ENCODE data around the gene KRTAP5-9. TPM values are rescaled to one million over a fixed set of nuclear protein-coding genes. Genes with fewer than 3 reads are reported as not detected.

The KRTAP5-9 gene
- total and polyA plus RNA-seq, 2 experiments from 2014 or later = 0.24 TPM; not detected in 1

DNA sequence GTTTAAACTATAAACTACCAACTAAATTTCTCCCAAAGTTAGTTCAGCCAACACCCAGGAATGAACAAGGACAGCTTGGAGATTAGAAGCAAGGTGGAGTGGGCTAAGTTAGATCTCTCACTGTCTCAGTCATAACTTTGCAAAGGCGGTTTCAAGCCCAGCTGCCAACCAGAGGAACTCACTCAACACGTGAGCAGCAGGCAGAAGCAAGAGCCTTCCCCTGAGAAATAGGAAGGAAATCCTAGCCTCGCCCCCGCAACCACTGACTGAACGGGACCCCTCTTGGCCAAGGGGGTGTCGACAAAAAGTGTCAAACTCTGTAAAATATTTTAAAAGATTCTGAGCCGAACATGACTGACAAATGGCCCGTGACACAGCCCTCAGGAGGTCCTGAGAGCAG, 4.4 kb upstream of the KRTAP5-9 start:
- no peak overlapping the region for H3K4me3 ChIP-seq
- H3K4me2 ChIP-seq = no peak overlapping the region
- H3K27ac Mint-ChIP-seq = no peak overlapping the region

More for the DNA sequence above, 4.4 kb upstream of the KRTAP5-9 start:
- H3K36me3 Mint-ChIP-seq (ENCODE audit: low read depth) = peaks cover 16% of the 10 kb centered on the region; the same call in 2 of the 3 replicates
- Histone ChIP-seq H3K27ac (ENCODE audit: low read depth) (no peak overlapping the region), H3K9me2 (ENCODE audit: insufficient read depth) (peaks cover 6% of the 10 kb centered on the region; the same call in 1 of the 2 replicates), H3F3A (replicated peaks; ENCODE audit: low read depth) (no peaks in the 10 kb centered on the region), H3K36me3 (ENCODE audit: insufficient read depth) (no peaks in the 10 kb centered on the region), H3K4me1 (ENCODE audit: insufficient read depth) (peaks cover 10% of the 10 kb centered on the region; the same call in 1 of the 2 replicates), H4K20me1 (replicated peaks; ENCODE audit: insufficient read depth) (no peaks in the 10 kb centered on the region), H3K27me3 (ENCODE audit: insufficient read depth) (no peaks in the 10 kb centered on the region), H2AFZ (no peak overlapping the region), H3K79me2 (replicated peaks; ENCODE audit: insufficient read depth) (no peaks in the 10 kb centered on the region)
- no peak overlapping the region for H3K4me3 Mint-ChIP-seq
- peaks cover 12% of the 10 kb centered on the region for H3K4me1 Mint-ChIP-seq
- TF ChIP-seq, protein P1, sequence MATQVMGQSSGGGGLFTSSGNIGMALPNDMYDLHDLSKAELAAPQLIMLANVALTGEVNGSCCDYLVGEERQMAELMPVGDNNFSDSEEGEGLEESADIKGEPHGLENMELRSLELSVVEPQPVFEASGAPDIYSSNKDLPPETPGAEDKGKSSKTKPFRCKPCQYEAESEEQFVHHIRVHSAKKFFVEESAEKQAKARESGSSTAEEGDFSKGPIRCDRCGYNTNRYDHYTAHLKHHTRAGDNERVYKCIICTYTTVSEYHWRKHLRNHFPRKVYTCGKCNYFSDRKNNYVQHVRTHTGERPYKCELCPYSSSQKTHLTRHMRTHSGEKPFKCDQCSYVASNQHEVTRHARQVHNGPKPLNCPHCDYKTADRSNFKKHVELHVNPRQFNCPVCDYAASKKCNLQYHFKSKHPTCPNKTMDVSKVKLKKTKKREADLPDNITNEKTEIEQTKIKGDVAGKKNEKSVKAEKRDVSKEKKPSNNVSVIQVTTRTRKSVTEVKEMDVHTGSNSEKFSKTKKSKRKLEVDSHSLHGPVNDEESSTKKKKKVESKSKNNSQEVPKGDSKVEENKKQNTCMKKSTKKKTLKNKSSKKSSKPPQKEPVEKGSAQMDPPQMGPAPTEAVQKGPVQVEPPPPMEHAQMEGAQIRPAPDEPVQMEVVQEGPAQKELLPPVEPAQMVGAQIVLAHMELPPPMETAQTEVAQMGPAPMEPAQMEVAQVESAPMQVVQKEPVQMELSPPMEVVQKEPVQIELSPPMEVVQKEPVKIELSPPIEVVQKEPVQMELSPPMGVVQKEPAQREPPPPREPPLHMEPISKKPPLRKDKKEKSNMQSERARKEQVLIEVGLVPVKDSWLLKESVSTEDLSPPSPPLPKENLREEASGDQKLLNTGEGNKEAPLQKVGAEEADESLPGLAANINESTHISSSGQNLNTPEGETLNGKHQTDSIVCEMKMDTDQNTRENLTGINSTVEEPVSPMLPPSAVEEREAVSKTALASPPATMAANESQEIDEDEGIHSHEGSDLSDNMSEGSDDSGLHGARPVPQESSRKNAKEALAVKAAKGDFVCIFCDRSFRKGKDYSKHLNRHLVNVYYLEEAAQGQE (IDR thresholded peaks at IDR 0.05; ENCODE audit: unreplicated experiment) = no peak
- no peak for TF ChIP-seq ETS1 (IDR thresholded peaks at IDR 0.05)
- TF ChIP-seq EZH2 (IDR thresholded peaks at IDR 0.05; ENCODE audit: low read depth, unreplicated experiment) = no peak
- no peak for TF ChIP-seq STAT1 (IDR thresholded peaks at IDR 0.05; ENCODE audit: unreplicated experiment)
- no peak for TF ChIP-seq CREB1 (CRISPR knock-in tag; IDR thresholded peaks at IDR 0.05; ENCODE audit: low read depth)
- no peak for TF ChIP-seq JUNB (IDR thresholded peaks at IDR 0.05; ENCODE audit: unreplicated experiment)
- TF ChIP-seq, protein P2, sequence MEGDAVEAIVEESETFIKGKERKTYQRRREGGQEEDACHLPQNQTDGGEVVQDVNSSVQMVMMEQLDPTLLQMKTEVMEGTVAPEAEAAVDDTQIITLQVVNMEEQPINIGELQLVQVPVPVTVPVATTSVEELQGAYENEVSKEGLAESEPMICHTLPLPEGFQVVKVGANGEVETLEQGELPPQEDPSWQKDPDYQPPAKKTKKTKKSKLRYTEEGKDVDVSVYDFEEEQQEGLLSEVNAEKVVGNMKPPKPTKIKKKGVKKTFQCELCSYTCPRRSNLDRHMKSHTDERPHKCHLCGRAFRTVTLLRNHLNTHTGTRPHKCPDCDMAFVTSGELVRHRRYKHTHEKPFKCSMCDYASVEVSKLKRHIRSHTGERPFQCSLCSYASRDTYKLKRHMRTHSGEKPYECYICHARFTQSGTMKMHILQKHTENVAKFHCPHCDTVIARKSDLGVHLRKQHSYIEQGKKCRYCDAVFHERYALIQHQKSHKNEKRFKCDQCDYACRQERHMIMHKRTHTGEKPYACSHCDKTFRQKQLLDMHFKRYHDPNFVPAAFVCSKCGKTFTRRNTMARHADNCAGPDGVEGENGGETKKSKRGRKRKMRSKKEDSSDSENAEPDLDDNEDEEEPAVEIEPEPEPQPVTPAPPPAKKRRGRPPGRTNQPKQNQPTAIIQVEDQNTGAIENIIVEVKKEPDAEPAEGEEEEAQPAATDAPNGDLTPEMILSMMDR (conservative IDR thresholded peaks at IDR 0.05; ENCODE audit: low read depth in 2 of 2) = no peak
- TF ChIP-seq ZNF462 (CRISPR knock-in tag; IDR thresholded peaks at IDR 0.05) = no peak
- no peak for TF ChIP-seq ZNF331 (CRISPR knock-in tag; IDR thresholded peaks at IDR 0.05; ENCODE audit: low read depth)
- TF ChIP-seq ZNF114 (CRISPR knock-in tag; IDR thresholded peaks at IDR 0.05) = no peak
- no peak for TF ChIP-seq EZH2phosphoT487 (IDR thresholded peaks at IDR 0.05; ENCODE audit: unreplicated experiment)
- TF ChIP-seq NANOG (IDR thresholded peaks at IDR 0.05; ENCODE audit: borderline replicate concordance) = no peak
- no peak for TF ChIP-seq POLR2AphosphoS5 (IDR thresholded peaks at IDR 0.05; ENCODE audit: low read depth)
- no peak for DNase-seq (ENCODE audit: low spot score)
- peaks cover 4% of the 10 kb centered on the region for H3K27me3 Mint-ChIP-seq (ENCODE audit: insufficient read depth, low read depth, poor library complexity)
- ATAC-seq = no peak
- H3K9me3 Mint-ChIP-seq = peaks cover 18% of the 10 kb centered on the region
